DOHH2 (cell line): ENCODE data around the gene SLC25A25.

ENCODE experiments used
- H3F3A ChIP-seq: fragments of 200-600 bp; sonication (generic), shearing (Covaris generic); 2 replicates; pipeline ENCODE4 v1.6.0; 2016; ENCODE audit warnings: antibody characterized with exemption, mild to moderate bottlenecking; ENCODE audit not compliant: control insufficient read depth, insufficient read depth
- H3K27ac ChIP-seq: fragments of 200-600 bp; sonication (generic); 2 replicates; pipeline ENCODE4 v1.5.1; 2014; ENCODE audit warnings: low read depth, mild to moderate bottlenecking, low read length, moderate library complexity
- H3K27me3 ChIP-seq: fragments of 200-600 bp; sonication (generic); 2 replicates; pipeline ENCODE4 v1.6.1; 2014; ENCODE audit warnings: mild to moderate bottlenecking, low read length, mixed read lengths; ENCODE audit not compliant: control insufficient read depth
- H3K36me3 ChIP-seq: fragments of 200-600 bp; sonication (generic); 2 replicates; pipeline ENCODE4 v1.6.1; 2014; ENCODE audit warnings: mild to moderate bottlenecking, low read length, moderate library complexity, mixed read lengths; ENCODE audit not compliant: control insufficient read depth
- H3K4me1 ChIP-seq: fragments of 200-600 bp; sonication (generic); 2 replicates; pipeline ENCODE4 v1.6.1; 2014; ENCODE audit warnings: mild to moderate bottlenecking, low read length, mixed read lengths; ENCODE audit not compliant: control insufficient read depth
- H3K4me2 ChIP-seq: fragments of 200-600 bp; sonication (generic); 2 replicates; pipeline ENCODE4 v1.6.0; 2014; ENCODE audit warnings: mild to moderate bottlenecking, low read length, moderate library complexity
- H3K4me3 ChIP-seq: fragments of 200-600 bp; sonication (generic); 2 replicates; pipeline ENCODE4 v1.5.1; 2014; ENCODE audit warnings: mild to moderate bottlenecking, low read length, mixed read lengths
- H3K79me2 ChIP-seq: fragments of 200-600 bp; sonication (generic); 2 replicates; pipeline ENCODE4 v1.6.1; 2014; ENCODE audit warnings: mild to moderate bottlenecking, low read length, mixed read lengths; ENCODE audit not compliant: control insufficient read depth
- H3K9me2 ChIP-seq: fragments of 200-600 bp; sonication (generic); replicated peaks from 2 replicates; pipeline ENCODE4 v1.6.1; 2014; ENCODE audit warnings: mild to moderate bottlenecking, low read length, mixed read lengths; ENCODE audit not compliant: control insufficient read depth
- H3K9me3 ChIP-seq: fragments of 200-600 bp; sonication (generic); 2 replicates; pipeline ENCODE4 v1.6.1; 2014; ENCODE audit warnings: antibody characterized with exemption, low read length, mixed read lengths; ENCODE audit not compliant: control insufficient read depth, insufficient read depth
- H4K20me1 ChIP-seq: fragments of 200-600 bp; sonication (generic); 2 replicates; pipeline ENCODE4 v1.6.0; 2014; ENCODE audit warnings: low read depth, mild to moderate bottlenecking, antibody characterized with exemption, low read length, moderate library complexity; ENCODE audit not compliant: control insufficient read depth, insufficient read depth
- EZH2phosphoT487 ChIP-seq: fragments of 200-600 bp; sonication (generic); IDR thresholded peaks from 2 replicates; pipeline ENCODE4 v1.6.1; 2017; ENCODE audit warnings: borderline replicate concordance, mild to moderate bottlenecking, antibody characterized with exemption, low read length, moderate library complexity, mixed read lengths
- TF ChIP-seq, protein P1 (sequence below): fragments of 200-600 bp; sonication (generic); IDR thresholded peaks from one replicate; pipeline ENCODE4 v1.5.1; 2014; ENCODE audit warnings: antibody characterized with exemption, mild to moderate bottlenecking, low read depth, low read length; ENCODE audit not compliant: poor library complexity, severe bottlenecking

Gene SLC25A25

GRCh38 chr9:128103589-128103962 is 35.5 kb downstream of the SLC25A25 start:
- Histone ChIP-seq H4K20me1 (no peaks in the 10 kb centered on the region), H3K27me3 (no peaks in the 10 kb centered on the region), H3K27ac (no peak overlapping the region), H3K9me2 (no peaks in the 10 kb centered on the region), H3K36me3 (peaks cover 56% of the 10 kb centered on the region), H3K4me2 (no peak overlapping the region), H3K4me3 (no peak overlapping the region), H3K9me3 (no peaks in the 10 kb centered on the region), H3F3A (0 out of 2 replicates have a peak, but pooled peaks cover 3% of the 10 kb centered on the region), H3K4me1 (no peaks in the 10 kb centered on the region), H3K79me2 (peaks cover 4% of the 10 kb centered on the region)
- TF ChIP-seq, protein P1, sequence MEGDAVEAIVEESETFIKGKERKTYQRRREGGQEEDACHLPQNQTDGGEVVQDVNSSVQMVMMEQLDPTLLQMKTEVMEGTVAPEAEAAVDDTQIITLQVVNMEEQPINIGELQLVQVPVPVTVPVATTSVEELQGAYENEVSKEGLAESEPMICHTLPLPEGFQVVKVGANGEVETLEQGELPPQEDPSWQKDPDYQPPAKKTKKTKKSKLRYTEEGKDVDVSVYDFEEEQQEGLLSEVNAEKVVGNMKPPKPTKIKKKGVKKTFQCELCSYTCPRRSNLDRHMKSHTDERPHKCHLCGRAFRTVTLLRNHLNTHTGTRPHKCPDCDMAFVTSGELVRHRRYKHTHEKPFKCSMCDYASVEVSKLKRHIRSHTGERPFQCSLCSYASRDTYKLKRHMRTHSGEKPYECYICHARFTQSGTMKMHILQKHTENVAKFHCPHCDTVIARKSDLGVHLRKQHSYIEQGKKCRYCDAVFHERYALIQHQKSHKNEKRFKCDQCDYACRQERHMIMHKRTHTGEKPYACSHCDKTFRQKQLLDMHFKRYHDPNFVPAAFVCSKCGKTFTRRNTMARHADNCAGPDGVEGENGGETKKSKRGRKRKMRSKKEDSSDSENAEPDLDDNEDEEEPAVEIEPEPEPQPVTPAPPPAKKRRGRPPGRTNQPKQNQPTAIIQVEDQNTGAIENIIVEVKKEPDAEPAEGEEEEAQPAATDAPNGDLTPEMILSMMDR, result peak; percentile 34
- no peak for TF ChIP-seq EZH2phosphoT487

- Histone ChIP-seq H3K4me2 (no peak overlapping the region), H3K9me3 (no peaks in the 10 kb centered on the region), H3K9me2 (no peaks in the 10 kb centered on the region), H3K27me3 (no peaks in the 10 kb centered on the region), H3K4me1 (no peaks in the 10 kb centered on the region), H3K79me2 (no peaks in the 10 kb centered on the region; the same call in 1 of the 2 replicates), H3K27ac (no peak overlapping the region), H4K20me1 (no peaks in the 10 kb centered on the region), H3F3A (0 out of 2 replicates have a peak, but pooled peaks cover 3% of the 10 kb centered on the region), H3K4me3 (no peak overlapping the region), H3K36me3 (peaks cover 62% of the 10 kb centered on the region)
- TF ChIP-seq, protein P1, result no peak
Measured at GRCh38 chr9:128104171-128104618, 36.2 kb downstream of the SLC25A25 start.

DNA sequence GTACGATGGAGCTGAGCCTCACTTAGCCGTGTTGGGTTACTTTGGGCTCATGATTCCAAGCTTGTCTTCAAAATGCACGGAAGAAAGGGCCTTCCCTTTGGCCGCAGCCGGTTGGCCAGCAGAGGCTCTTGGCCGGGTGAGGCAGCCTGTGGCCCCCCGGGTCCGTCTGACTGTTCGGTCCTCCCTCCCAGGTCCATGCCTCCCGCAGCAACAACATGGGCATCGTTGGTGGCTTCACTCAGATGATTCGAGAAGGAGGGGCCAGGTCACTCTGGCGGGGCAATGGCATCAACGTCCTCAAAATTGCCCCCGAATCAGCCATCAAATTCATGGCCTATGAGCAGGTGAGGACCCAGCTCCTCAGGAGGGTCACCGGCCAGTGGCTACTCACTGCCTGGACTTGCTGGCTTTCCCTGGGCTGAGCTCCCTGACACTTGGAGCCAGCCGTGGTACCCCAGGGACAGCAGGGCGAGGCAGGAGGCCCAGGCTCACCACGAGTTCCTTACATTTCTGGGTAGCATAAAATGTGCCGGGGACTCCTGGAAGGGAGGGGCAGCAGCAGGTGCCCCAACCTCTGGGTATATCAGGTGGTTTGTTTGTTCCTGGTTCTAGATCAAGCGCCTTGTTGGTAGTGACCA is 37.6 kb downstream of the SLC25A25 start:
- no peak overlapping the region for H3K4me2 ChIP-seq
- H4K20me1 ChIP-seq, result no peaks in the 10 kb centered on the region
- H3K9me2 ChIP-seq, result no peaks in the 10 kb centered on the region
- H3K79me2 ChIP-seq, result no peaks in the 10 kb centered on the region
- H3K27ac ChIP-seq, result no peak overlapping the region
- no peaks in the 10 kb centered on the region for H3K27me3 ChIP-seq
- H3K4me3 ChIP-seq, result no peak overlapping the region
- H3K36me3 ChIP-seq, result peaks cover 69% of the 10 kb centered on the region
- TF ChIP-seq, protein P1, result no peak
- no peak for TF ChIP-seq EZH2phosphoT487
- no peaks in the 10 kb centered on the region for H3K4me1 ChIP-seq
- H3K9me3 ChIP-seq, result no peaks in the 10 kb centered on the region
- H3F3A ChIP-seq, result 0 out of 2 replicates have a peak, but pooled peaks cover 3% of the 10 kb centered on the region
